ENCODE measurements around the gene EZH1. TPM values are rescaled to one million over a fixed set of nuclear protein-coding genes. Genes with fewer than 3 reads are reported as not detected.

The EZH1 gene
- total and polyA plus RNA-seq, 3 donors from 2014 or later: 28.1 to 59.4 (median 53.7) TPM

GRCh38 chr17:42686520-42687128 is 58.2 kb downstream of the EZH1 start:
- no peaks in the 10 kb centered on the region for H3K36me3 ChIP-seq (ENCODE audit: low read depth, missing control alignments)
- DNase-seq: no peak
- 65 to 81% methylated on average over 23 to 32 of the region's 32 CpGs for WGBS, 2 donors

GRCh38 chr17:42685831-42686230 is 59.0 kb downstream of the EZH1 start:
- intact Hi-C loops (cut with DNase I; ENCODE audit: low total_unique reads): no loop called here
- Histone ChIP-seq H3K36me3 (ENCODE audit: low read depth, missing control alignments) (no peaks in the 10 kb centered on the region), H3K9me3 (no peaks in the 10 kb centered on the region), H3K27ac (no peak overlapping the region), H3K27me3 (no peaks in the 10 kb centered on the region), H3K4me3 (no peak overlapping the region), H3K4me1 (peaks cover 30% of the 10 kb centered on the region)
- no peak for TF ChIP-seq CTCF (IDR thresholded peaks at IDR 0.05)
- no peak for TF ChIP-seq POLR2A (IDR thresholded peaks at IDR 0.05)
- 62 to 73% methylated on average over 13 to 14 of the region's 14 CpGs for WGBS, 2 donors
- DNase-seq: no peak

More at GRCh38 chr17:42686520-42687128, 58.2 kb downstream of the EZH1 start:
- Histone ChIP-seq H3K4me1 (peaks cover 22% of the 10 kb centered on the region), H3K27me3 (no peaks in the 10 kb centered on the region), H3K9me3 (no peaks in the 10 kb centered on the region), H3K4me3 (peak overlapping the region in 1 of 2 donors; percentile 3), H3K27ac (no peak overlapping the region)
- intact Hi-C loops (cut with DNase I; ENCODE audit: low total_unique reads): no loop called here
- TF ChIP-seq CTCF (IDR thresholded peaks at IDR 0.05): no peak
- TF ChIP-seq POLR2A (IDR thresholded peaks at IDR 0.05): no peak

GRCh38 chr17:42684929-42685556 is 59.8 kb downstream of the EZH1 start:
- Histone ChIP-seq H3K9me3 (no peaks in the 10 kb centered on the region), H3K27me3 (no peaks in the 10 kb centered on the region), H3K4me1 (peaks cover 38% of the 10 kb centered on the region), H3K27ac (no peak overlapping the region), H3K36me3 (ENCODE audit: low read depth, missing control alignments) (no peaks in the 10 kb centered on the region), H3K4me3 (no peak overlapping the region)
- intact Hi-C loops (cut with DNase I; ENCODE audit: low total_unique reads): no loop called here
- no peak for DNase-seq
- TF ChIP-seq CTCF (IDR thresholded peaks at IDR 0.05): no peak
- no peak for TF ChIP-seq POLR2A (IDR thresholded peaks at IDR 0.05)
- 78 to 80% methylated on average over 31 to 50 of the region's 50 CpGs for WGBS, 2 donors

GRCh38 chr17:42683407-42684034 is 61.3 kb downstream of the EZH1 start:
- H3K4me1 ChIP-seq: peaks cover 53% of the 10 kb centered on the region
- H3K36me3 ChIP-seq (ENCODE audit: low read depth, missing control alignments): no peaks in the 10 kb centered on the region
- 13 to 24% methylated on average over 6 to 22 of the region's 25 CpGs for WGBS, 2 donors
- intact Hi-C loops (cut with DNase I; ENCODE audit: low total_unique reads): no loop called here
- no peaks in the 10 kb centered on the region for H3K27me3 ChIP-seq
- no peak overlapping the region for H3K4me3 ChIP-seq
- TF ChIP-seq POLR2A (IDR thresholded peaks at IDR 0.05): no peak
- no peak for TF ChIP-seq CTCF (IDR thresholded peaks at IDR 0.05)
- H3K9me3 ChIP-seq: no peaks in the 10 kb centered on the region
- H3K27ac ChIP-seq: no peak overlapping the region
- DNase-seq: no peak

All from testis (tissue), 3 donors.